ENCODE data around the gene ZNF430. TPM values are rescaled to one million over a fixed set of nuclear protein-coding genes. Genes with fewer than 3 reads are reported as not detected.
A peak's percentile ranks its signal among the peaks of the same experiment; 100 is the strongest.

Gene ZNF430
- 2.5 TPM for polyA plus RNA-seq (2012; ENCODE audit: insufficient read length, low read depth)

GRCh38 chr19:21020298-21021227 lies at the start of gene ZNF430:
TSS of gene ZNF430 (plus strand) at chr19:21020657. CDS start at chr19:21020801, 144 bp downstream.
- TF ChIP-seq REST (IDR thresholded peaks at IDR 0.05; ENCODE audit: insufficient read depth in 1 of 2, low read depth in 2 of 2, low read length in 2 of 2), result no peak
- TF ChIP-seq FOXP2 (optimal IDR thresholded peaks at IDR 0.05; ENCODE audit: borderline replicate concordance, extremely low read depth, extremely low read length, insufficient read depth), result no peak
- TF ChIP-seq TAF1 (IDR thresholded peaks at IDR 0.05; ENCODE audit: borderline replicate concordance, insufficient read depth, low read length), result peak; percentile 52; the same call in 1 of the 2 replicates
- peak; percentile 88 for TF ChIP-seq POLR2AphosphoS5 (IDR thresholded peaks at IDR 0.05; ENCODE audit: low read depth, low read length)

DNA sequence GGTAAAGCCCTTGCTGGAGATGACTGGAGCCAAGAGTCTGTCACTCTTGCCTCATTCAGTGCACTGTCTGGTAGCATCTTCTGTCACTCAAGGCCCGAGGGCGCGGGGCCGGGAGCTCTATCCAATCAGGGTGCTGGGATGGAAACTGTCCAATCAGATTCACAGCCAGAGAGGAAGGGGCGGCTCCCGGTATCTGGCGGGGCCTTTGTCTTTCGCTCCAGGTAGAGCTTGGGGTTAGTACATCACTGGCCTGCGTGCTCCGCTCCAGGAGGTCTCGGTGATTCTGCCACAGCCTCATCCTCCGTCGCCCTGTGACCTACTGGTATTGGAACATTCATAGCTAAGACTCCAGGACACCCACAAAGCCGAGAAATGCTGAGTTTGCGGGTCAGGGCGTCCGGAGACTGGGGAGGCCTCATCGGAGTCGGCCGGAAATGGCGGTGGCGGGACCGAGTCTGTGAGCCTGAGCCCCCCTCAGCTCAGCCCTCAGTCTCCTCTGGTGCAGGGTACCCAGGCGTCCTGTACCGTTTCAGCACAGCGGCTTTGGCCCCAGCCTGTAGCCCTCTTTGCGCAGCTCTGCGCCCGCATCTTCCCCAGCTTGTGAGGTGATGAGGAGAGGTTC lies 20.6 kb upstream of the ZNF430 start:
- TF ChIP-seq POLR2AphosphoS5 (IDR thresholded peaks at IDR 0.05; ENCODE audit: low read depth, low read length) (peak; percentile 94), SIN3A (IDR thresholded peaks at IDR 0.05; ENCODE audit: borderline replicate concordance, insufficient read depth, low read length) (no peak), TAF1 (IDR thresholded peaks at IDR 0.05; ENCODE audit: borderline replicate concordance, insufficient read depth, low read length) (peak; percentile 81), REST (IDR thresholded peaks at IDR 0.05; ENCODE audit: insufficient read depth in 1 of 2, low read depth in 2 of 2, low read length in 2 of 2) (peak in 1 of 2 experiments; percentile 11; a peak in 1 of 4 replicates), FOXP2 (optimal IDR thresholded peaks at IDR 0.05; ENCODE audit: borderline replicate concordance, extremely low read depth, extremely low read length, insufficient read depth) (no peak)

DNA sequence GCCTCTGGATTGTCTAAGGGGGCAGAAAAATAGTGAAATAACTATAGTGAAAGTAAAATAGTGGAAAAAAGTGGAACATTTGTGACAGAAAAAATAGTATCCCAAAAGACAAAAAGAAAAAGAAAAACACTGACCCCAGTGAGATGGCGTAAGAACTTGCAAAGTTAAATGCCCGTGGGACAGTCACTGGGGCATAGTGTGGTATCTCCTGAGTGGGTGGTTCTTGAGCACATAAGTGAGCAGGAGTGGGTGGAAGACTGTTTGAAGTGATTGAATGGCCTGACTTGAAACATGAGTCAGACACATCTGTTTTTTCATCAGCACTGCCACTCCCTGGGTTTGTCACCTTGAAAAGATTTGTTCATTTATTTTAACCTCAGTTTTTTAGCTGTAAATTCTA lies 2.5 kb downstream of the ZNF430 start:
- TF ChIP-seq FOXP2 (optimal IDR thresholded peaks at IDR 0.05; ENCODE audit: borderline replicate concordance, extremely low read depth, extremely low read length, insufficient read depth) (no peak), SIN3A (IDR thresholded peaks at IDR 0.05; ENCODE audit: borderline replicate concordance, insufficient read depth, low read length) (no peak), POLR2AphosphoS5 (IDR thresholded peaks at IDR 0.05; ENCODE audit: low read depth, low read length) (no peak), TAF1 (IDR thresholded peaks at IDR 0.05; ENCODE audit: borderline replicate concordance, insufficient read depth, low read length) (no peak), REST (IDR thresholded peaks at IDR 0.05; ENCODE audit: insufficient read depth in 1 of 2, low read depth in 2 of 2, low read length in 2 of 2) (no peak)

- no peak for TF ChIP-seq SIN3A (IDR thresholded peaks at IDR 0.05; ENCODE audit: borderline replicate concordance, insufficient read depth, low read length)
- TF ChIP-seq FOXP2 (optimal IDR thresholded peaks at IDR 0.05; ENCODE audit: borderline replicate concordance, extremely low read depth, extremely low read length, insufficient read depth), result no peak
- TF ChIP-seq TAF1 (IDR thresholded peaks at IDR 0.05; ENCODE audit: borderline replicate concordance, insufficient read depth, low read length), result no peak
- TF ChIP-seq REST (IDR thresholded peaks at IDR 0.05; ENCODE audit: insufficient read depth in 1 of 2, low read depth in 2 of 2, low read length in 2 of 2), result no peak
- no peak for TF ChIP-seq POLR2AphosphoS5 (IDR thresholded peaks at IDR 0.05; ENCODE audit: low read depth, low read length)
These were observed 3.4 kb downstream of the ZNF430 start for GRCh38 chr19:21023901-21024300.

Data from PFSK-1 (cell line).